ENCODE data around the gene TUT1. TPM values are rescaled to one million over a fixed set of nuclear protein-coding genes. Genes with fewer than 3 reads are reported as not detected.

Gene TUT1
- total RNA-seq, 1 donor from 2014 or later = 9.6 TPM

DNA sequence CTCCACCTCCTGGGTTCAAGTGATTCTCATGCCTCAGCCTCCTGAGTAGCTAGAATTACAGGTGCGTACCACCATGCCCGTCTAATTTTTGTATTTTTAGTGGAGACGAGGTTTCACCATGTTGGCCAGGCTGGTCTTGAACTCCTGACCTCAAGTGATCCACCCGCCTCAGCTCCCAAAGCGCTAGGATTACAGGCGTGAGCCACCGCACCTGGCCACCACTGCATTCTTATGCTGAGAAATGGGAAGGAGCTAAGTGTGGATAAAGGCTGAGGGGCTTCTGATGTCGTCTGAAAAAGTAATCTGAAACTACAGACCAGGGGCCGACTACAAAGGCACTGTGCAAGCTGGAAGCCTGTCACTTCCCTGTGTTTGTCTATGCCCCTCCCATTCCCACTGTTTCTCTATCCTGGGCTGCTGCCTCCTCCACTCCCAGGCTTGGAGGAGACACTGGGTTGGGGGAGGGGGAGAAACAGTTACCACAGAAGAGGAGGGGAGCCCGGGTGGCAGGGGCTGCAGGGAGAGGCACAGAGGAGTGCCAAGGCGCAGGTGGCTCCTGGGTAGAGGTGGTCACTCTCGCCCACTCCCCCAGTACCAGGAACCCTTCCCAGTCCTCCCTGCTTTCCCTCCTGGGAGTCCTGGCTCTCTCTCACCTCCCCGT, 13.3 kb upstream of the TUT1 start:
- H3K9me3 Mint-ChIP-seq (ENCODE audit: low read depth) = no peaks in the 10 kb centered on the region
- no peak overlapping the region for H3K4me3 Mint-ChIP-seq (ENCODE audit: unreplicated experiment)
- no peak for TF ChIP-seq CTCF (IDR thresholded peaks at IDR 0.05)
- H3K36me3 Mint-ChIP-seq (ENCODE audit: low read depth) = peaks cover 10% of the 10 kb centered on the region
- no peaks in the 10 kb centered on the region for H3K27me3 Mint-ChIP-seq (ENCODE audit: low read depth)
- peak overlapping the region; percentile 17 for H3K27ac Mint-ChIP-seq (ENCODE audit: unreplicated experiment)
- H3K4me1 Mint-ChIP-seq (ENCODE audit: low read depth) = peaks cover 29% of the 10 kb centered on the region
- no peak for DNase-seq (ENCODE audit: low spot score)

- DNase-seq (ENCODE audit: low spot score) = no peak
- Mint-ChIP-seq H3K9me3 (ENCODE audit: low read depth) (no peaks in the 10 kb centered on the region), H3K27me3 (ENCODE audit: low read depth) (no peaks in the 10 kb centered on the region), H3K4me1 (ENCODE audit: low read depth) (peaks cover 37% of the 10 kb centered on the region), H3K27ac (ENCODE audit: unreplicated experiment) (no peak overlapping the region), H3K36me3 (ENCODE audit: low read depth) (peaks cover 11% of the 10 kb centered on the region), H3K4me3 (ENCODE audit: unreplicated experiment) (no peak overlapping the region)
- TF ChIP-seq CTCF (IDR thresholded peaks at IDR 0.05) = no peak
Observed at GRCh38 chr11:62603776-62604299, 12.5 kb upstream of the TUT1 start.

DNA sequence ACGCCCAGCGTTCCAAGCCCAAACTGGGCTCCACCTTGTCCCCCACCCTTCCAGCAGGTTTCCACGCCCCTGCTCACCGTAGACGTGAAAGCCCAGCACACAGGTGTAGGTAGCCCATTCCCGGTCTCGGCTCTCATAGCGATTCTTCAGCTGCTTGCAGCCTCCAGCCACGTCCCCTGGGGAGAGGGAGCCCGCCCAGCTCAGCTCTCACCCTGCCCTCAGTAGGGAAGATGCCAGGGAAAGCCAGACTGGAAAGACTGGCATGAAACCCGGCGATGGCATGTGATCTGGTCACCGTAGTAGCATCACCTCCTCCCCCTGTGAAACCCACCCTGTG, 11.7 kb upstream of the TUT1 start:
- peaks cover 40% of the 10 kb centered on the region for H3K4me1 Mint-ChIP-seq (ENCODE audit: low read depth)
- no peaks in the 10 kb centered on the region for H3K9me3 Mint-ChIP-seq (ENCODE audit: low read depth)
- no peak for DNase-seq (ENCODE audit: low spot score)
- peaks cover 14% of the 10 kb centered on the region for H3K36me3 Mint-ChIP-seq (ENCODE audit: low read depth)
- TF ChIP-seq CTCF (IDR thresholded peaks at IDR 0.05) = no peak
- H3K4me3 Mint-ChIP-seq (ENCODE audit: unreplicated experiment) = no peak overlapping the region
- peak overlapping the region; percentile 1 for H3K27ac Mint-ChIP-seq (ENCODE audit: unreplicated experiment)
- no peaks in the 10 kb centered on the region for H3K27me3 Mint-ChIP-seq (ENCODE audit: low read depth)

DNA sequence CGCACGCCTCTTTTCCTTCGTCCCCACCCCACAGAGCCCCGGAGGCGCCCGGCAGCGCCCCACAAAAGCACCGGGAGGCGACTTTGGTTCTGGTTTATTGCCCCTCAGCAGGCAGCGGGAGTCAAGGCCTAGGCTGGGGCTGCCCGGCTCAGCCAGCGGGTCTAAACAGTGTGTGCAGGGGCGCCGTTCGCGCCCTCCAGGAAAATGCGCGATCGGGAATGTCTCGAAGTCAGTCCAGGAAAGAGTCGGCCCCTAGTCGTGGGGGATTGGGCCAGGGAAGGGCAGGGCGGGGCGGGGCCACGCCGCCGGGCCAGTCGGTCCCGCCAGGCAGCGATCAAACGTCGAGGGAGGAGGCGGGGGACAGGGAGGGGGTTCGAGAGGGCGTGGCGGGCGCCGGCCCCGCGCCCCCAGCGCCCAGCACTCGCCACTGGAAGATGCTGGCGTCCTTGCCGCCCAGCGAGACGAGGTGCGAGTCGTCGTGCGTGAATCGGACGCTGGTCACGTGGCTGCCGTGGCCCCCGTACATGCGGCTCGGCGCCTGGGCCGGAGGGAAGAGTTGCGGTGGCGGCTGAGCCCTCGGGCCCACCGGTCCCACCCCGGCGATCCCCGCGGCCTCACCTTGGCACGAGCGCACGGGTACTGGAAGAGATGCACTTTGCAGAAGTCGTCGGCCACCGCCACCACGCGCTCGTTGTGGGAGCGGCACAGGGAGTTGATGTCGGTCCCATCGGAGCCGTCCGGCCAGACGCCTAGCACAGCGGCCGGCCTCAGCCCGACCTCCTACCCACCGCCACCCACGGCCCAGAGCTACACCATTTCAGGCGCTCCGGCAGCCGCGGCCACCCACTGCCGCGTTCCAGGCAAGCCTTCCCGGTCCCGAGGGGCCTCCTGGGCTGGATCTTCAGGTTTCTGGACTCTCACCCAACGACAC, 11.1 kb upstream of the TUT1 start:
- H3K4me1 Mint-ChIP-seq (ENCODE audit: low read depth) = peaks cover 40% of the 10 kb centered on the region
- H3K36me3 Mint-ChIP-seq (ENCODE audit: low read depth) = peaks cover 17% of the 10 kb centered on the region
- H3K27ac Mint-ChIP-seq (ENCODE audit: unreplicated experiment) = peak overlapping the region; percentile 81
- H3K9me3 Mint-ChIP-seq (ENCODE audit: low read depth) = no peaks in the 10 kb centered on the region
- no peak for TF ChIP-seq CTCF (IDR thresholded peaks at IDR 0.05)
- no peak for DNase-seq (ENCODE audit: low spot score)
- no peaks in the 10 kb centered on the region for H3K27me3 Mint-ChIP-seq (ENCODE audit: low read depth)
- H3K4me3 Mint-ChIP-seq (ENCODE audit: unreplicated experiment) = peak overlapping the region; percentile 80

DNA sequence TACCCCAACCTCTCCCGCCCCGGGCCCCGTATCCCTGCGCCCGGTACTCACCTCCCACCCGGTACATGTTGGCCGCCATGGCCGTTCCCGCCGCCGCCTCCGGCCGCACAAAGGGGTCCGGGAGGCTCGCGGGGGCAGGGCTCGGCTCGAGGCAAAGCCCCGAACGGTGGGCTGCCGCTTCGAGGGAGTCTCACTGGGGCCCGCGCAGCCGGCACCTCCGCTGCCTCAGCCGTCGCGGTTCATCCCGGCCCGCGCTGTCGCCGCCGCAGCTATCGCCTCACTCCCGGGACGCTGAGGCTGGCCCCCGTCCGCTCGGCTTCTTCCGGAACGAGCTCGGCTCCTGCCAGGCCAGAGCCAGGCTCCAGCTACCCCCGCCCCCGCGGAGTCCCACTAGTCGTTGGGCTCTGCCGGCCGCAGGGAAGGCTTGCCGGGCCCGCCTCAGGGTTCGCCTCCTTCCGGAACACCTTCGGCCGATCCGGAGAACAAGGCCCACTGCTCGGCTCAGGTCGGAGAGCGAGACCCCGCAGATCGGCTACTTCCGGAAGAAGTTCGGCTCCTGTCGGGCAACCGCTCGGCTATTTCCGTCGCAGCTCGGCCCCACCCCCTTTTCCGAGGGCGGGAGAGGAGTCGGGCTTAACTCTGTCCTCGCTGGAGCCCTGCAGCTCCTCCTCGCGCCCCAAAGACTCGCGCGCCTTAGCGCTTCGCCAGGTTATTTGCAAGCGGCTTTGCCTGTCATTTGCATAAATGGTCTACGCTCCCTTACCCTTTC, 10.2 kb upstream of the TUT1 start, which contains the start of gene MTA2:
TSS of gene MTA2 (minus strand) at position 494 of the 769 bp plus-strand sequence. CDS start at position 79, 415 bp downstream.
- peak within 1 kb of the TSS; percentile 80 for H3K4me3 Mint-ChIP-seq (ENCODE audit: unreplicated experiment)
- peaks cover 19% of the 10 kb centered on the region for H3K36me3 Mint-ChIP-seq (ENCODE audit: low read depth)
- peaks cover 40% of the 10 kb centered on the region for H3K4me1 Mint-ChIP-seq (ENCODE audit: low read depth)
- no peaks in the 10 kb centered on the region for H3K9me3 Mint-ChIP-seq (ENCODE audit: low read depth)
- peak within 1 kb of the TSS; percentile 81 for H3K27ac Mint-ChIP-seq (ENCODE audit: unreplicated experiment)
- peak; percentile 3 for TF ChIP-seq CTCF (IDR thresholded peaks at IDR 0.05)
- DNase-seq (ENCODE audit: low spot score) = peak; percentile 99
- H3K27me3 Mint-ChIP-seq (ENCODE audit: low read depth) = no peaks in the 10 kb centered on the region
